Hepatocyte (in vitro differentiated cells): Measurements from ENCODE around the gene CLIP1. TPM values are rescaled to one million over a fixed set of nuclear protein-coding genes. Genes with fewer than 3 reads are reported as not detected.
A peak's percentile ranks its signal among the peaks of the same experiment; 100 is the strongest.
"Not testable (repeated sequence)": the region's sequence is repeated elsewhere in the genome, so short reads cannot be mapped to it uniquely, and the experiment has no call there.

ENCODE experiments used
- DNase-seq: peaks from one replicate; pipeline ENCODE4 v3.0.0-alpha.2; 2016; ENCODE audit warnings: low spot score
- H2AFZ ChIP-seq: fragments of 200-600 bp; sonication (generic); 2 replicates; pipeline ENCODE4 v1.6.0; 2016; ENCODE audit warnings: antibody characterized with exemption, mild to moderate bottlenecking
- H3K27ac ChIP-seq: fragments of 200-600 bp; sonication (generic); 2 replicates; pipeline ENCODE4 v1.5.1; 2016; ENCODE audit warnings: mild to moderate bottlenecking
- H3K27me3 ChIP-seq: fragments of 200-600 bp; sonication (generic); 2 replicates; pipeline ENCODE4 v1.6.1; 2016
- H3K36me3 ChIP-seq: fragments of 200-600 bp; sonication (generic); replicated peaks from 2 replicates; pipeline ENCODE4 v1.5.1; 2016; ENCODE audit warnings: low read depth; ENCODE audit not compliant: insufficient read depth
- H3K4me1 ChIP-seq: fragments of 200-600 bp; sonication (generic); 2 replicates; pipeline ENCODE4 v1.5.1; 2016; ENCODE audit warnings: mild to moderate bottlenecking, moderate library complexity; ENCODE audit not compliant: insufficient read depth
- H3K4me2 ChIP-seq: fragments of 200-600 bp; sonication (generic); 2 replicates; pipeline ENCODE4 v1.6.0; 2016
- H3K4me3 ChIP-seq: fragments of 200-600 bp; sonication (generic); 2 replicates; pipeline ENCODE4 v1.5.1; 2016; ENCODE audit warnings: mild to moderate bottlenecking
- H3K79me2 ChIP-seq: fragments of 200-600 bp; sonication (generic); 2 replicates; pipeline ENCODE4 v1.6.0; 2017; ENCODE audit warnings: mild to moderate bottlenecking
- H3K9me2 ChIP-seq: fragments of 200-600 bp; sonication (generic); replicated peaks from 2 replicates; pipeline ENCODE4 v1.6.0; 2017; ENCODE audit warnings: mild to moderate bottlenecking; ENCODE audit not compliant: insufficient read depth
- H3K9me3 ChIP-seq: fragments of 200-600 bp; sonication (generic); 2 replicates; pipeline ENCODE4 v1.5.1; 2016; ENCODE audit warnings: low read depth, mild to moderate bottlenecking
- H4K20me1 ChIP-seq: fragments of 200-600 bp; sonication (generic); 2 replicates; pipeline ENCODE4 v1.6.0; 2016; ENCODE audit warnings: mild to moderate bottlenecking; ENCODE audit not compliant: insufficient read depth, poor library complexity, severe bottlenecking
- CTCF ChIP-seq: fragments of 200-600 bp; sonication (generic); IDR thresholded peaks from 2 replicates; pipeline ENCODE4 v1.5.1; 2016; ENCODE audit warnings: antibody characterized with exemption, mild to moderate bottlenecking; ENCODE audit not compliant: poor library complexity
- EZH2 ChIP-seq: fragments of 200-600 bp; sonication (generic); IDR thresholded peaks from 2 replicates; pipeline ENCODE4 v1.6.1; 2016; ENCODE audit warnings: antibody characterized with exemption, mild to moderate bottlenecking, borderline replicate concordance
- EZH2phosphoT487 ChIP-seq: fragments of 200-600 bp; sonication (generic); IDR thresholded peaks from one replicate; pipeline ENCODE4 v1.6.1; 2018; ENCODE audit warnings: antibody characterized with exemption, mild to moderate bottlenecking, low read depth, moderate library complexity; ENCODE audit not compliant: unreplicated experiment, severe bottlenecking
- WGBS: methylation state at CpG from one replicate; pipeline ENCODE4 v1.1.6; 2016; ENCODE audit warnings: low lambda C conversion rate; ENCODE audit errors: missing lambda C conversion rate; 5-methylcytosine and 5-hydroxymethylcytosine counted together
- polyA plus RNA-seq: library from polyadenylated mRNA; unstranded; fragments of >200 nt; fragmentation: Nextera tagmentation; extraction: Ambion mirVana; gene quantifications from 2 replicates; pipeline ENCODE4 v1.2.1, GENCODE V29; 2016
- total RNA-seq: library from RNA; depleted of rRNA; stranded (reverse); fragments of >200 nt; gene quantifications from 2 replicates; pipeline ENCODE4 v1.2.3, GENCODE V29; 2014

The CLIP1 gene
- total and polyA plus RNA-seq, 2 experiments from 2014 or later: 38.0 to 45.2 TPM

- H3K27ac ChIP-seq: peak overlapping the region; percentile 77
- no peaks in the 10 kb centered on the region for H3K27me3 ChIP-seq
- WGBS: 63% methylated on average over 4 of the region's 4 CpGs
- H3K4me3 ChIP-seq: no peak overlapping the region
- H3K4me2 ChIP-seq: no peak overlapping the region
- no peak overlapping the region for H2AFZ ChIP-seq
- peak; percentile 31 for DNase-seq
- H4K20me1 ChIP-seq: no peaks in the 10 kb centered on the region
- H3K9me3 ChIP-seq: no peaks in the 10 kb centered on the region
- peaks cover 6% of the 10 kb centered on the region for H3K4me1 ChIP-seq
- no peaks in the 10 kb centered on the region for H3K36me3 ChIP-seq
- no peaks in the 10 kb centered on the region for H3K9me2 ChIP-seq
- H3K79me2 ChIP-seq: no peaks in the 10 kb centered on the region
- TF ChIP-seq EZH2phosphoT487: no peak
- TF ChIP-seq EZH2: no peak
- TF ChIP-seq CTCF: no peak
Observed at GRCh38 chr12:122467983-122468382, 45.5 kb upstream of the CLIP1 start.

GRCh38 chr12:122464317-122465042 is 42.0 kb upstream of the CLIP1 start:
- not testable (repeated sequence) for H3K36me3 ChIP-seq, H3K4me2 ChIP-seq, H4K20me1 ChIP-seq, H3K27me3 ChIP-seq, H3K4me1 ChIP-seq, H3K79me2 ChIP-seq, H3K4me3 ChIP-seq, H3K9me2 ChIP-seq, H3K9me3 ChIP-seq, H2AFZ ChIP-seq
- DNase-seq: peak; percentile 85
- WGBS: 88% methylated on average over 17 of the region's 17 CpGs
- peak overlapping the region; percentile 75 for H3K27ac ChIP-seq

- no peak overlapping the region for H3K4me3 ChIP-seq
- no peaks in the 10 kb centered on the region for H3K4me1 ChIP-seq
- no peaks in the 10 kb centered on the region for H3K36me3 ChIP-seq
- 92% methylated on average over 2 of the region's 2 CpGs for WGBS
- no peak overlapping the region for H3K4me2 ChIP-seq
- H3K9me2 ChIP-seq: no peaks in the 10 kb centered on the region
- no peaks in the 10 kb centered on the region for H3K27me3 ChIP-seq
- no peaks in the 10 kb centered on the region for H4K20me1 ChIP-seq
- no peak overlapping the region for H2AFZ ChIP-seq
- H3K27ac ChIP-seq: no peak overlapping the region
- DNase-seq: no peak
- TF ChIP-seq EZH2 (no peak), CTCF (no peak), EZH2phosphoT487 (no peak)
- no peaks in the 10 kb centered on the region for H3K79me2 ChIP-seq
- H3K9me3 ChIP-seq: no peaks in the 10 kb centered on the region
Observed at GRCh38 chr12:122460641-122461040, 38.2 kb upstream of the CLIP1 start.

GRCh38 chr12:122460061-122460460 is 37.6 kb upstream of the CLIP1 start:
- WGBS: 95% methylated on average over 7 of the region's 7 CpGs
- no peaks in the 10 kb centered on the region for H4K20me1 ChIP-seq
- no peak overlapping the region for H3K27ac ChIP-seq
- H3K4me2 ChIP-seq: no peak overlapping the region
- H3K79me2 ChIP-seq: no peaks in the 10 kb centered on the region
- no peaks in the 10 kb centered on the region for H3K9me2 ChIP-seq
- TF ChIP-seq EZH2 (no peak), EZH2phosphoT487 (no peak), CTCF (no peak)
- H2AFZ ChIP-seq: no peak overlapping the region
- H3K36me3 ChIP-seq: no peaks in the 10 kb centered on the region
- H3K4me3 ChIP-seq: no peak overlapping the region
- DNase-seq: no peak
- no peaks in the 10 kb centered on the region for H3K27me3 ChIP-seq
- H3K4me1 ChIP-seq: no peaks in the 10 kb centered on the region
- no peaks in the 10 kb centered on the region for H3K9me3 ChIP-seq
